ENCODE data around the gene NMRK1. TPM values are rescaled to one million over a fixed set of nuclear protein-coding genes. Genes with fewer than 3 reads are reported as not detected.
A peak's percentile ranks its signal among the peaks of the same experiment; 100 is the strongest.

NMRK1 gene
- total RNA-seq, 1 experiment from 2014 or later = 9.7 TPM

DNA sequence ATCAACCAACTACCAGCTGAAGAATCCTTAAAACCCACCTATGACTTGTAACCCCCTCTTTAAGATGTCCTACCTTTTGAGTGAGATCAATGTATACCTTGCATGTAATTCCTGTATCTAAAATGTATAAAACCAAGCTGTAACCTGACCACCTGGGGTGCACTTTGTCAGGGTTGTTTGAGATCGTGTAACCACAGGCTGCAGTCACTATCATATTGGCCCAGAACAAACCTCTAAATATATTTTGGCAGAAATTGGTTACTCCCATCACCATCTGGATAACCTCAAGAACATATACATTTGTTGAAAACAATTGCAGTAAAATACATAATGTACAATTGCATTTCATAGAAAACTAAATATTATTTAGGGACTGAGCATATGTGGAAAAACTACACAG lies 68.3 kb downstream of the NMRK1 start:
- CTCF ChIA-PET = no interaction called here
- BruUV-seq (replicated peaks) = no TSS peak
- POLR2A ChIA-PET (ENCODE audit: unreplicated experiment) = no interaction called here
- Histone ChIP-seq H3K27me3 (ENCODE audit: low read length) (no peaks in the 10 kb centered on the region), H2AFZ (ENCODE audit: low read length) (no peak overlapping the region), H3K27ac (ENCODE audit: low read length) (no peak overlapping the region), H3K9me3 (ENCODE audit: low read length) (no peaks in the 10 kb centered on the region), H3K9ac (ENCODE audit: low read length) (no peak overlapping the region), H3K9me2 (replicated peaks; ENCODE audit: low read length) (no peaks in the 10 kb centered on the region), H3K4me1 (ENCODE audit: insufficient read depth, low read length) (0 out of 2 replicates have a peak, but pooled peaks cover 4% of the 10 kb centered on the region), H3K4me2 (ENCODE audit: low read length) (no peak overlapping the region), H3K36me3 (ENCODE audit: low read depth, low read length) (no peaks in the 10 kb centered on the region), H3K79me2 (ENCODE audit: low read length) (peaks cover 54% of the 10 kb centered on the region), H4K20me1 (ENCODE audit: low read length) (0 out of 2 replicates have a peak, but pooled peaks cover 4% of the 10 kb centered on the region), H3F3A (ENCODE audit: low read length, unreplicated experiment) (no peaks in the 10 kb centered on the region), H3K4me3 (ENCODE audit: low read length) (no peak overlapping the region)
- no peak for DNase-seq
- ATAC-seq = no peak
- TF ChIP-seq EZH2phosphoT487 (IDR thresholded peaks at IDR 0.05; ENCODE audit: borderline replicate concordance, low read length) (no peak), CTCF (conservative IDR thresholded peaks at IDR 0.05; ENCODE audit: low read depth, low read length) (no peak), EZH2 (IDR thresholded peaks at IDR 0.05; ENCODE audit: low read length, unreplicated experiment) (no peak)
- intact Hi-C loops (cut with micrococcal nuclease) = no loop called here

- ChIA-PET CTCF (no interaction called here), POLR2A (ENCODE audit: unreplicated experiment) (no interaction called here)
- Histone ChIP-seq H3K36me3 (ENCODE audit: low read depth, low read length) (no peaks in the 10 kb centered on the region), H3K27ac (ENCODE audit: low read length) (no peak overlapping the region), H3F3A (ENCODE audit: low read length, unreplicated experiment) (no peaks in the 10 kb centered on the region), H3K4me2 (ENCODE audit: low read length) (no peak overlapping the region), H3K4me1 (ENCODE audit: insufficient read depth, low read length) (0 out of 2 replicates have a peak, but pooled peaks cover 4% of the 10 kb centered on the region), H4K20me1 (ENCODE audit: low read length) (0 out of 2 replicates have a peak, but pooled peaks cover 4% of the 10 kb centered on the region), H3K27me3 (ENCODE audit: low read length) (no peaks in the 10 kb centered on the region), H2AFZ (ENCODE audit: low read length) (no peak overlapping the region), H3K9ac (ENCODE audit: low read length) (no peak overlapping the region), H3K4me3 (ENCODE audit: low read length) (no peak overlapping the region), H3K9me3 (ENCODE audit: low read length) (no peaks in the 10 kb centered on the region), H3K79me2 (ENCODE audit: low read length) (peaks cover 48% of the 10 kb centered on the region), H3K9me2 (replicated peaks; ENCODE audit: low read length) (no peaks in the 10 kb centered on the region)
- no peak for TF ChIP-seq EZH2phosphoT487 (IDR thresholded peaks at IDR 0.05; ENCODE audit: borderline replicate concordance, low read length)
- TF ChIP-seq CTCF (conservative IDR thresholded peaks at IDR 0.05; ENCODE audit: low read depth, low read length) = no peak
- no peak for TF ChIP-seq EZH2 (IDR thresholded peaks at IDR 0.05; ENCODE audit: low read length, unreplicated experiment)
- ATAC-seq (no peak), DNase-seq (peak; percentile 9)
- intact Hi-C loops (cut with micrococcal nuclease) = no loop called here
- BruUV-seq (replicated peaks) = no TSS peak
Measured at GRCh38 chr9:75019022-75019421, 68.9 kb downstream of the NMRK1 start.

DNA sequence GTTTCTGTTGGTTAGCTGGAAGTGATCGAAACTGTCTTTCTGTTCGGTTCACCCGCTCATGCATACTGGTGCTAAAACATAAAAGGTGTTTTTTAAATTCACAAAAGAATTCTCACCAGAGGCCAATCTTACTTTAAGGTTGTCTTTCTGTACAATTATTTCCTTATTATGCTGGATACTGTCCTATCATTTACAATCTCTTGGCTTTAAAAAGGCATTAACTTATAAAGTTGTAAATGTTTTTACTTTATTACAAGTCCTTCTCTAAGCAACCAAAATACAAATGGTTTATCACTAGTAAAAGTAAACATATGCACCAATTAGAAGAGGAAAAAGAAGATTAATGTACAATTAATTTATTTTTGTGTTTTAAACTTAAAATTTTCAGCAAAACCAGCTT lies 70.6 kb downstream of the NMRK1 start:
- no peaks in the 10 kb centered on the region for H3K36me3 ChIP-seq (ENCODE audit: low read depth, low read length)
- BruUV-seq (replicated peaks) = no TSS peak
- H3K9ac ChIP-seq (ENCODE audit: low read length) = no peak overlapping the region
- ChIA-PET CTCF (no interaction called here), POLR2A (ENCODE audit: unreplicated experiment) (no interaction called here)
- intact Hi-C loops (cut with micrococcal nuclease) = no loop called here
- no peak for ATAC-seq
- no peaks in the 10 kb centered on the region for H3K9me3 ChIP-seq (ENCODE audit: low read length)
- no peak overlapping the region for H2AFZ ChIP-seq (ENCODE audit: low read length)
- no peak overlapping the region for H3K4me2 ChIP-seq (ENCODE audit: low read length)
- H3K9me2 ChIP-seq (replicated peaks; ENCODE audit: low read length) = no peaks in the 10 kb centered on the region
- no peak overlapping the region for H3K4me3 ChIP-seq (ENCODE audit: low read length)
- no peak for TF ChIP-seq EZH2 (IDR thresholded peaks at IDR 0.05; ENCODE audit: low read length, unreplicated experiment)
- TF ChIP-seq CTCF (conservative IDR thresholded peaks at IDR 0.05; ENCODE audit: low read depth, low read length) = no peak
- no peak for TF ChIP-seq EZH2phosphoT487 (IDR thresholded peaks at IDR 0.05; ENCODE audit: borderline replicate concordance, low read length)
- H3K79me2 ChIP-seq (ENCODE audit: low read length) = peaks cover 33% of the 10 kb centered on the region
- no peaks in the 10 kb centered on the region for H4K20me1 ChIP-seq (ENCODE audit: low read length)
- no peak for DNase-seq
- H3K27ac ChIP-seq (ENCODE audit: low read length) = no peak overlapping the region
- no peaks in the 10 kb centered on the region for H3K27me3 ChIP-seq (ENCODE audit: low read length)
- H3K4me1 ChIP-seq (ENCODE audit: insufficient read depth, low read length) = 0 out of 2 replicates have a peak, but pooled peaks cover 4% of the 10 kb centered on the region
- H3F3A ChIP-seq (ENCODE audit: low read length, unreplicated experiment) = no peaks in the 10 kb centered on the region
